Panc1 (cell line): ENCODE measurements around the gene CDH13. TPM values are rescaled to one million over a fixed set of nuclear protein-coding genes. Genes with fewer than 3 reads are reported as not detected.
"Not testable (repeated sequence)": the region's sequence is repeated elsewhere in the genome, so short reads cannot be mapped to it uniquely, and the experiment has no call there.

Source experiments
- ATAC-seq: fragments of 200-7000 bp; cut with Tn5 transposase; 2 replicates; pipeline ENCODE4 v1.9.1; 2020; ENCODE audit warnings: mild to moderate bottlenecking, moderate library complexity
- BruUV-seq: library from RNA; stranded (reverse); fragments of 400-500 nt; replicated peaks from 2 replicates; lab custom pipeline; 2021; lab: Mats Ljungman, UMichigan
- CTCF ChIA-PET: fragments of 300-600 bp; sonication (Branson Sonifier 250); formaldehyde crosslinking; loops from one replicate; lab custom pipeline; 2022; ENCODE audit warnings: antibody characterized with exemption; lab: Charles Lee
- POLR2A ChIA-PET: fragments of 300-600 bp; sonication (Branson Sonifier 250); formaldehyde crosslinking; loops from one replicate; lab custom pipeline; 2022; ENCODE audit warnings: antibody characterized with exemption; lab: Charles Lee
- DNase-seq: peaks from one replicate; pipeline ENCODE4 v3.0.0-alpha.2; 2010; ENCODE audit warnings: low read depth, low spot score
- H3K27ac ChIP-seq: 2 replicates; pipeline ENCODE4 v1.5.1; 2011; ENCODE audit warnings: mild to moderate bottlenecking, low read length, inconsistent platforms
- H3K27me3 ChIP-seq: fragments of 200-500 bp; sonication (Bioruptor generic); 2 replicates; pipeline ENCODE4 v1.6.0; 2014; ENCODE audit warnings: low read length, inconsistent platforms; ENCODE audit not compliant: control insufficient read depth, insufficient read depth
- H3K36me3 ChIP-seq: fragments of 200-500 bp; sonication (Bioruptor generic); 2 replicates; pipeline ENCODE4 v1.5.1; 2014; ENCODE audit warnings: inconsistent platforms, mild to moderate bottlenecking, low read length, moderate library complexity; ENCODE audit not compliant: control insufficient read depth, insufficient read depth
- H3K4me1 ChIP-seq: 2 replicates; pipeline ENCODE4 v1.5.1; 2011; ENCODE audit warnings: inconsistent platforms, mild to moderate bottlenecking, low read length, moderate library complexity; ENCODE audit not compliant: control insufficient read depth, insufficient read depth
- H3K4me3 ChIP-seq, 2 experiments: 2 replicates each; pipeline ENCODE4 v1.5.1; 2011 to 2012; ENCODE audit warnings: low read depth in 2 of 2, low read length in 2 of 2, mild to moderate bottlenecking in 2 of 2, inconsistent platforms in 1 of 2, moderate library complexity in 1 of 2
- H3K9me3 ChIP-seq: fragments of 200-500 bp; sonication (Bioruptor generic); 2 replicates; pipeline ENCODE4 v1.5.1; 2014; ENCODE audit warnings: low read depth, mild to moderate bottlenecking, inconsistent platforms, low read length, moderate library complexity; ENCODE audit not compliant: control insufficient read depth, insufficient read depth
- CTCF ChIP-seq: fragments of 450-650 bp; IDR thresholded peaks from 2 replicates; pipeline ENCODE4 v1.5.1; 2017; ENCODE audit warnings: mild to moderate bottlenecking
- POLR2AphosphoS5 ChIP-seq: IDR thresholded peaks from 2 replicates; pipeline ENCODE4 v1.6.1; 2012; ENCODE audit warnings: mild to moderate bottlenecking, low read depth, low read length, moderate library complexity
- REST ChIP-seq, 2 experiments: IDR thresholded peaks; 2 replicates each; pipeline ENCODE4 v1.6.1; 2011 to 2012; ENCODE audit warnings: low read depth in 2 of 2, control low read depth in 1 of 2, low read length in 1 of 2, mild to moderate bottlenecking in 1 of 2, moderate library complexity in 1 of 2; ENCODE audit not compliant: insufficient read depth in 1 of 2
- SIN3A ChIP-seq: IDR thresholded peaks from 2 replicates; pipeline ENCODE4 v1.6.1; 2012; ENCODE audit warnings: low read depth, mild to moderate bottlenecking, low read length, moderate library complexity, borderline replicate concordance; ENCODE audit not compliant: insufficient read depth
- TCF7L2 ChIP-seq: IDR thresholded peaks from 2 replicates; pipeline ENCODE4 v1.6.1; 2011; ENCODE audit warnings: mild to moderate bottlenecking, low read depth, low read length, inconsistent platforms
- in situ Hi-C: cut with HindIII; loops from 2 replicates; pipeline ENCODE4 v1.10.0; 2016; ENCODE audit warnings: low sequenced_read_pairs, low pct_unique_long_range_greater_than_20kb
- intact Hi-C: fragments of 100-400 bp; cut with micrococcal nuclease; formaldehyde crosslinking; loops from one replicate; pipeline ENCODE4 v1.10.0; 2022; ENCODE audit not compliant: unreplicated experiment
- total RNA-seq: library from RNA; stranded (reverse); gene quantifications from one replicate; pipeline ENCODE4 v1.2.1, GENCODE V29; 2021; ENCODE audit not compliant: unreplicated experiment

CDH13 gene
- total RNA-seq, 1 experiment from 2014 or later: not detected

GRCh38 chr16:82926500-82926899 is 299.7 kb downstream of the CDH13 start:
- Histone ChIP-seq H3K27me3 (no peaks in the 10 kb centered on the region), H3K27ac (no peak overlapping the region), H3K36me3 (no peaks in the 10 kb centered on the region), H3K4me3 (no peak overlapping the region), H3K4me1 (no peaks in the 10 kb centered on the region), H3K9me3 (no peaks in the 10 kb centered on the region)
- DNase-seq: no peak
- no TSS peak for BruUV-seq
- TF ChIP-seq SIN3A (no peak), REST (IDR thresholded peaks at IDR 0.05; ENCODE audit: insufficient read depth in 1 of 2, low read depth in 2 of 2, low read length in 1 of 2) (no peak), TCF7L2 (no peak), POLR2AphosphoS5 (no peak), CTCF (no peak)
- intact Hi-C loops: no loop called here
- ChIA-PET POLR2A (no interaction called here), CTCF (no interaction called here)
- in situ Hi-C loops: no loop called here
- no peak for ATAC-seq

- H3K9me3 ChIP-seq, H3K4me3 ChIP-seq, BruUV-seq, H3K4me1 ChIP-seq, POLR2A ChIA-PET, H3K36me3 ChIP-seq, ATAC-seq, DNase-seq, intact Hi-C loops, in situ Hi-C loops, H3K27me3 ChIP-seq, H3K27ac ChIP-seq, CTCF ChIA-PET: not testable (repeated sequence)
These were observed 307.2 kb downstream of the CDH13 start for GRCh38 chr16:82933933-82934332.

DNA sequence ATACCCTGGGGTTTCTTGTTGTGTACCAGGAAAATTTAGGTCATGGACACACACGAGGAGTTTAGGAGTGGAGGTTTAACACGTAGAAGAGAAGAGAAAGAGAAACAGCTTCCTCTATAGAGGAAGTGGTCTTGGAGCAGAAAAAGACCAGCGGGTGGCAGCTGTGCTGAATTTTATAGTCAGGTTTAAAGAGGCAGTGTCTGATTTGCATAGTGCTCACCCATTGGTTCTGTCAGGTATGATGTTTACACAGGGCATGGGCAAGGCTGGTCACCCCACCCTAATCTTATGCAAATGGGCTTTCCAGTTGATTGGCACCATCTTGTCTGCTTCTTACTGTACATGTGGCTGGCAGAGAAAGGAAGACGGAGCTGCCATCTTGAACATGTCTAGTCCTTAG is 309.0 kb downstream of the CDH13 start:
- BruUV-seq: no TSS peak
- TF ChIP-seq CTCF (no peak), SIN3A (no peak), POLR2AphosphoS5 (no peak), REST (IDR thresholded peaks at IDR 0.05; ENCODE audit: insufficient read depth in 1 of 2, low read depth in 2 of 2, low read length in 1 of 2) (no peak)
- H3K4me1 ChIP-seq: no peaks in the 10 kb centered on the region
- CTCF ChIA-PET: no interaction called here
- intact Hi-C loops (no loop called here), in situ Hi-C loops (no loop called here)
- no peaks in the 10 kb centered on the region for H3K36me3 ChIP-seq
- DNase-seq (no peak), ATAC-seq (no peak)
- H3K27ac ChIP-seq: no peak overlapping the region
- H3K27me3 ChIP-seq: no peaks in the 10 kb centered on the region
- no peaks in the 10 kb centered on the region for H3K9me3 ChIP-seq
- POLR2A ChIA-PET: no interaction called here
- no peak overlapping the region for H3K4me3 ChIP-seq
